Uterus (tissue), 2 donors: Measurements from ENCODE around the gene CPOX.

Source experiments
- POLR2A ChIP-seq, 2 donors: fragments of 450-650 bp; IDR thresholded peaks; one replicate each; pipeline ENCODE4 v1.6.1; 2016; ENCODE audit warnings: antibody characterized with exemption in 2 of 2, mild to moderate bottlenecking in 1 of 2, moderate library complexity in 1 of 2
- TF ChIP-seq, protein P1 (sequence below), 4 experiments: fragments of 200-600 bp in 2 of 4; fragments of 450-650 bp in 2 of 4; sonication (generic) in 2 of 4; IDR thresholded peaks; one replicate each; pipeline ENCODE4 v1.5.1; 2016 to 2019; ENCODE audit warnings: antibody characterized with exemption in 4 of 4, mild to moderate bottlenecking in 2 of 4, moderate library complexity in 1 of 4

- no peak for TF ChIP-seq POLR2A (IDR thresholded peaks at IDR 0.05)
- TF ChIP-seq, protein P1, sequence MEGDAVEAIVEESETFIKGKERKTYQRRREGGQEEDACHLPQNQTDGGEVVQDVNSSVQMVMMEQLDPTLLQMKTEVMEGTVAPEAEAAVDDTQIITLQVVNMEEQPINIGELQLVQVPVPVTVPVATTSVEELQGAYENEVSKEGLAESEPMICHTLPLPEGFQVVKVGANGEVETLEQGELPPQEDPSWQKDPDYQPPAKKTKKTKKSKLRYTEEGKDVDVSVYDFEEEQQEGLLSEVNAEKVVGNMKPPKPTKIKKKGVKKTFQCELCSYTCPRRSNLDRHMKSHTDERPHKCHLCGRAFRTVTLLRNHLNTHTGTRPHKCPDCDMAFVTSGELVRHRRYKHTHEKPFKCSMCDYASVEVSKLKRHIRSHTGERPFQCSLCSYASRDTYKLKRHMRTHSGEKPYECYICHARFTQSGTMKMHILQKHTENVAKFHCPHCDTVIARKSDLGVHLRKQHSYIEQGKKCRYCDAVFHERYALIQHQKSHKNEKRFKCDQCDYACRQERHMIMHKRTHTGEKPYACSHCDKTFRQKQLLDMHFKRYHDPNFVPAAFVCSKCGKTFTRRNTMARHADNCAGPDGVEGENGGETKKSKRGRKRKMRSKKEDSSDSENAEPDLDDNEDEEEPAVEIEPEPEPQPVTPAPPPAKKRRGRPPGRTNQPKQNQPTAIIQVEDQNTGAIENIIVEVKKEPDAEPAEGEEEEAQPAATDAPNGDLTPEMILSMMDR (IDR thresholded peaks at IDR 0.05): no peak
Observed at GRCh38 chr3:98598492-98598891, 5.1 kb upstream of the CPOX start.
